HG02623 (cell line): ENCODE measurements around the gene MARK4.
"Not testable (repeated sequence)": the region's sequence is repeated elsewhere in the genome, so short reads cannot be mapped to it uniquely, and the experiment has no call there.

Experiments used
- ATAC-seq: cut with Tn5 transposase; IDR thresholded peaks from one replicate; pipeline ENCODE4 v1.9.1; 2021; ENCODE audit warnings: moderate library complexity; ENCODE audit not compliant: unreplicated experiment

The MARK4 gene

DNA sequence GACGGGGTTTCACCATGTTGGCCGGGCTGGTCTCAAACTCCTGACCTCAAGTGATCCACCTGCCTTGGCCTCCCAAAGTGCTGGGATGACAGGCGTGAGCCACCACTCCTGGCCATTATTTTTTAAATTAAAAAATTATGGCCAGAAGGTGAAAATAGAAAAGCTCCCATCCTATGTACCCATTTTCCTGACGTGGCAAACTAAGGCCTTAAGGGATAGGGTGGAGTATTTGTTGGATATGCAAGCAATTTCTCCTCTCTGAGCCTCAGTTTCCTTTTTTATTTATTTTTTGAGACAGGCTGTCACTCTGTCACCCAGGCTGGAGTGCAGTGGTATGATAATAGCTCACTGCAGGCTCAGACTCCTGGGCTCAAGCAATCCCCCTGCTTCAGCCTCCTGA is 83.8 kb downstream of the MARK4 start:
- ATAC-seq, result not testable (repeated sequence)

DNA sequence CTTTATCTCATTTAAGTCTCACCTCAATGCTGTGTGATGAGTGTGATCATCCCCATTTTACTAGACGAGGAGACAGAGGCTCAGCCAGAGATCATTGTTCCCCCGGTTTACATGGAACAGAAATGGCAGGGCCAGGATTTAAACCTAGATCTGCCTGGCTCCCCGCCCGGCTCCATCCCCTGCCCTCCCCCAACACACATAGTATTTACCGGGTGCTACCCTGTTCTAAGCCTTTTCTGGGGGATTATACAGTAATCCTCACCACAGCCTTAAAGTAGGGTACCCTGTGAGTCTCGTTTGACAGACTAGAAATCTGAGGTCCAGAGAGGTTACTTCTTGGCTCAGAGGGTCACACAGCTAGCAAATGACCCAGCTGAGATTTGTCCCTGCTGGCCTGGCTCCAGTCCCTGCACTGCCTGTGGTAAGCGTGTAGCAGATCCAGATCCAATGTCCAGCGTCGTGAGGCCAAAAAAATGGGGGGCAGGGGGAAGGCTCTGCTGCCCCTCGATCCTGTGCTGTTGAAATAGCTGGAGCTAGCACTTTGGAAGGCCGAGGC is 85.7 kb downstream of the MARK4 start:
- ATAC-seq, result no peak

DNA sequence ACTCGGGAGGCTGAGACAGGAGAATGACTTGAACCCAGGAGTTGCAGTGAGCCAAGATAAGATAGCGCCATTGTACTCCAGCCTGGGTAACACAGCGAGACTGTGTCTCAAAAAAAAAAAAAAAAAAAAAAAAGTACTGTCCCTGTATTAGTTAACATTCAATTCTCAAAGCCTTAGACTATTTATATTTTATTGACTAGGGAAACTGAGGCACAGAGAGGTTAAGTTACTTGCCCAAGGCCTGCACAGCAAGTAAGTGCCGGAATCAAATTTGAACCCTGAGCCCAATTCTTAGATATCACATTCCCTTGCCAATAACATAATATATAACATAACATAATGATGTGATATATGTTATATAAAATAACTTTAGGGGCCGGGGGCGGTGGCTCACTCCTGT is 88.6 kb downstream of the MARK4 start:
- no peak for ATAC-seq

DNA sequence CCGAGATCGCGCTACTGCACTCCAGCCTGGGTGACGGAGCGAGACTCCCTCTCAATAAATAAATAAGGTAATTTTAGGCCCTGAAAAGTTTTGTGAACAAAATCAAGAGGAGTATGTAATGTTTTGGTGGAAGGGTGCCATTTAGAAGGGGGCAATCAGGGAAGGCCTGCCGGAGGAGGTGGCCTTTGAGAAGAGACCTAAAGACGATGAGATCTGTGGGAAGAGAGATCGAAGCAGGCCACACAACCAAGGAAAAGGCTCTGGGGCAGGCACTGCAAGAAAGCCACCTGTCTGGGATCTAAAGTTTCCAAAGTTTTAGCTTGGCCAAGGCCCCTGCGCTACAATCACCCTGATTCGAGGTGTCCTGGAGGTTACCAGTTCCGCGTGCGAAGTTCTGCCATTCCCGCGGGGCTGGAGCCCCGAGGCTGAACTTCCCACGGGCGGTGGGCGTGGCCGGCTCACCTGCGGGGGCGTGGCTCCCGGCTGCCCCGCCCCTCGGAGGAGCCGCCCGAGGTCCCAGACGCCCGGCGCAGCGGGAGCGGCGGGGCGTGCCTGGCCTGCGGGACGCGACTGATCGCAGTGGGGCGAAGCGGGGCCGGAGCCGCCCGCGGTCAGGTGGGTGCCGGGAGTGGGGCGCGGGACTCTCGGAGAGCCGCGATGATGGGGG is 89.3 kb downstream of the MARK4 start, which contains the start of gene KLC3:
TSS of gene KLC3 (plus strand) at position 519 of the 667 bp plus-strand sequence. CDS start 4,792 bp downstream, outside the sequence.
- ATAC-seq, result no peak

DNA sequence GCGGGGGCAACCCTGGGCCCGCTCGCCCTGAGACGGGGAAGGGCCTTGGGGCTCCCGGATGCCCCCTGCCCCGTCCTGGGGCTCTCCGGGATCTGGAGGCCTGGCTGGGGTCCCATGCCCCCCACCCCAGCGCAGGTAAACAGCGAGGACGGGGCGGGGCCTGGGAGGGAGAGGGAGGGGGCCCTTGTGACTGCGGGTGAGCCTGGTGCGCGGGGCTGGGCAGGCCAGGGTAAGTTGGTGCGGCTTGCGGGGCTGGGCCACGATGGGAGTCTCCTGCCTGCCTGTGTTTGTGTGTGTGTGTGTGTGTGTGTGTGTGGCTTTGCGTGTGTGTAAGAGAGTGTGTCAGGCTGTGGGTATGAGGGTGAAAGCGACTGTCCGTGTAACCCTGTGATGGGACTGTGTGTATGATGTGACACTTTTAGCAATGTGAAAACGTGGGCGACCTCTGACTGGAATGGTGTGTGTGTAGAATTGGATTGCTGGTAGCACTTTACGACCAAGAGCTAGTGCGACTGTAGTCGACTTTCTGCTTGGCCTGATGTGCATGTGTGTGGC is 89.9 kb downstream of the MARK4 start:
- no peak for ATAC-seq

DNA sequence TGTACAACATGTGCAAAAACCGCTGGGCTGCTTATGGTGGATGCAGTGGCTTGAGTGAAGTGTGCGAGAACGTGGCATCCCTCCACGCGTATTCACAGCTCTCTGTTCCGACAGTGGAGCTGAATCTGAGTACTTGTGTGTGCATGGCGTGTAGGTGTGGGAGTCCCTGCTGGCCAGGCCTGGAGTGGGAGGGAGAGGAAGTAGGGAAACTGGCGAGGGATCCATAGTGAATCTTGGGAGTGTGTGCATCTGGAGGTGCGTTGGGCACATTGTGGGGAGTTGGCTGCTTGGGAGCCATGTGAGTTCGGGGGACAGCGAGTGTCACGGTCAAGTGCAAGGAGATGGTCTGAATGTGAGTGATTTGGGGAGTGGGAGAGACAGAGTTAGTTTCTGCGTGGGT is 91.8 kb downstream of the MARK4 start:
- no peak for ATAC-seq

DNA sequence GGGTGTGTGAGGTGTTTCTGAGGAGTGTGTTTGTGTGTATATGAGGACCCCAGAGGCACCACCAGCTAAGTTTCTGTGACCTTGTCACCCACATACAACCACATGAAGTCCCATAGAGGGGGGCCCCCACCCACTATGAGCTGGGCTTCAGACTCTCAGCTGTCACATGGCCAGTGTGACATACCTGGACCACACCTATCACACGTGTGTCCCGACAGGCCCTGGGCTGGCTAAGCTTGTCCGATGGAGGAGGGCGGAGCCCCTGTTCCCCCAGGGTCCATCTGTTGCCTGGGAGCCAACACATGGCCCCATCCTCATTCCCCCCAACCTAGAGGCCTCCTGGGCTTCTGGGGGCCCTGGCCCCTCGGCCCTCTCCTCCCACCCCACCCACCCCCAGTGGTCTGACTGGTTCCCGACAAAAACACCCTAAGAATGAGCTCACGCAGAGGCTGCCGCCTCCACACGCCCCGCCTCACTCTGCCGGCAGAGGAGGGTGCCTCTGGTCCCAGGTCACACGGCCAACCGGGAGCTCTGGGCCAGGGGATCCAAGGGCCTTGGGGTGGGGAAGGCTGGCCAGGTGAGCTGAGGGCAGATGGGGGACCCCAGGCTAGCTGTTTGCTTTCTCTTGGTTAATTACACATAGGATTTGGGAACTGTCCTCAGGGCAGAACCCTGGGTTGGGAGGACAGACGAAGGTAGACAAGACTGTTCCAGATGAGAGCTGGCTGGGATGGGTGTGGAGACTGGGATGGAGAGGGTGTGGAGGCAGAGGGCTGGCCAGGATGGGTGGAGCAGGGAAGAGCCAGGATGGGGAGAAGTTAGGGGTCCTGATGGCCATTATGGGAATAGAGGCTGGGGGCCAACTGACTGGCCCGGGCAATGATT is 93.8 kb downstream of the MARK4 start:
- ATAC-seq, result no peak

DNA sequence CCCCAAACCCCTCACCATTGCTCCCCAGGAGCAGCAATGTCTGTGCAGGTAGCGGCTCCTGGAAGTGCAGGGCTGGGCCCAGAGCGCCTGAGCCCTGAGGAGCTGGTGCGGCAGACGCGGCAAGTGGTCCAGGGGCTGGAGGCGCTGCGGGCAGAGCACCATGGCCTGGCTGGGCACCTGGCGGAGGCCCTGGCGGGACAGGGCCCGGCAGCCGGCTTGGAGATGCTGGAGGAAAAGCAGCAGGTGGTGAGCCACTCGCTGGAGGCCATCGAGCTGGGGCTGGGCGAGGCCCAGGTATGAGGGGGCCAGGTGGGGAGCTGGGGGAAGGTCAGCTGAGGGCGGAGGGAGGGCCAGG is 94.4 kb downstream of the MARK4 start:
- no peak for ATAC-seq

DNA sequence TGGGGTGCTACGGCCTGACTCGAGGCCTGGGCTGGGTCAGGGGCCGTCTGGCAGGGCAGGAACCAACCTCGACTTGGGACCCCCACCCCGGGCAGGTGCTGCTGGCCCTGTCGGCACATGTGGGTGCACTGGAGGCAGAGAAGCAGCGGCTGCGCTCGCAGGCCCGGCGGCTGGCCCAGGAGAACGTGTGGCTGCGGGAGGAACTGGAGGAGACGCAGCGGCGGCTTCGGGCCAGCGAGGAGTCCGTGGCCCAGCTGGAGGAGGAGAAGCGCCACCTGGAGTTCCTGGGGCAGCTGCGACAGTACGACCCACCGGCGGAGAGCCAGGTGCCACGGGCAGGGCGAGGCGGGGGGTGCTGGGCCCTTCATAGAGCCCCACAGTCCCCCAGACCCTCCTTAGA is 95.4 kb downstream of the MARK4 start:
- ATAC-seq, result no peak

DNA sequence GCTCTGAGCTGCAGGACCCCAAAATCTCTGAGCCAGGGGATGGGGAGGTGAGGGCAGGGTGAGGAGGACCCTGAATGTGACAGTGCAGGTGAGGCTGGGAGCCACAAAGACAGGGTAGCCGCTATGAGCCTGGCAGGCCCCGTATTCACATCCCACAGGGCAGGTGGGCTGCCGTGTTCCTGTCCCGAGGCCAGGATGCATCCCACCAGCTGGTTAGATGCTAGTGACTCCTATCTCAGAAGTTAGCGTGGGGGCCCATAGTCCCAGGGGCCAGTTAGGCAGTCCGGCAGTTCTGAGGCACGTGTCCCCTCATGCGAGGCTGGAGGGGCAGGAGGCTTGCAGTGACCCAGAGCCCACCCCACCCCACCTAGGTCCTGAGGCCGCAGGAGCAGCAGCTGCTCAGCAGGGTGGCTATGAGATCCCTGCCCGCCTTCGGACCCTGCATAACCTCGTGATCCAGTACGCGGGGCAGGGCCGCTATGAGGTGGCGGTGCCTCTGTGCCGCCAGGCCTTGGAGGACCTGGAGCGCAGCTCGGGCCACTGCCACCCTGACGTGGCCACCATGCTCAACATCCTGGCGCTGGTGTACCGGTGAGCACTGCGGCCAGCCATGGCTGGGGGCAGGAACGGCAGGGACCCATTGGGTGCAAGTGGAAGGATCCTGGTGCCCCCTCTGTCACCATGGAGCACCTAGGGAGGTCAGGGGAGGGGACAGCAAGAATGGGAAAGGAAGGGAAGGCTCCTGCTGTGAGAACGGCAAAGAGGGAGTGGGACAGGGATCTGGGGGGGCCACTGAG is 96.7 kb downstream of the MARK4 start:
- ATAC-seq, result no peak

DNA sequence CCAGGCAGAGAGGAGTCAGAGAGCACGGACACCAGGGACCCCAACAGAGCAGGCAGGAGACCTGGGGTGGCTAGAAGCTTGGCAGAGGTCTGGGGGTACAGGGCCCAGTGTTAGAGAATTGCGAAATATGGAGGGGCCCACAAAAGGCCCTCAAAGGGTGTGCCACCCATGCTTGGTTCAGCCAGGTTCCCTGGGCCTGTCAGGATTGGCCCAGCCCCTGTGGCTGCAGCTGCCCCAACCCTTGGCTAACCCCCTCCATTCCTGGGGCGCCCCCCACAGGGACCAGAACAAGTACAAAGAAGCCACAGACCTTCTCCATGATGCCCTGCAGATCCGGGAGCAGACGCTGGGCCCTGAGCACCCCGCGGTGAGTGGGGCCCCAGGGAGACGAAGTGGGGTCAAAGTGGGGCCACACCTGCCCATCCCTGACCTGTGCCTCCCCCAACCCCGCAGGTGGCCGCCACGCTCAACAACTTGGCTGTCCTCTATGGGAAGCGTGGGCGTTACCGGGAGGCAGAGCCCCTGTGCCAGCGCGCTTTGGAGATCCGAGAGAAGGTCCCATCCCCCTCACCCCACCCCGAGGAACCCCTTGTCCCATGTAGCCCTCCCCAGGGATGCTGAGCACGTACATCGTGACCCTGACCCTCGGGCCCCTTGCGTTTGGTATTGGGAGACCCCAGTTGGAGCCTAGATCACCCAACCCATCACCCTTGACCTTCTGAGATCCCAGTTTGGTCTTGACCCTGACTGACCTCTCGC is 97.5 kb downstream of the MARK4 start:
- no peak for ATAC-seq

DNA sequence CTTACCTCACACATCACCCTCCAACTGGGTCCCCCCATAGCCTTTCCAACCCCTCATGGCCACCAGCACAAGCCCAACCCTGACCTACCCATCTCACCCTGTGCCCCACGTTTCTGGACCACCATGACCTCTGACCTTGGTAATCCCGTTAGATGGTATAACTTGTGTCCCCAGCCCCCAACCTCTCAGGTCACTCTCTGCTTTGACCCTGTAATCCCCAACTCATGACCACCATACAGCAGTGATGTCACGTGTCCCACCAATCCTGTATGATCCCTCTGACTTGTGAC is 98.0 kb downstream of the MARK4 start:
- no peak for ATAC-seq

DNA sequence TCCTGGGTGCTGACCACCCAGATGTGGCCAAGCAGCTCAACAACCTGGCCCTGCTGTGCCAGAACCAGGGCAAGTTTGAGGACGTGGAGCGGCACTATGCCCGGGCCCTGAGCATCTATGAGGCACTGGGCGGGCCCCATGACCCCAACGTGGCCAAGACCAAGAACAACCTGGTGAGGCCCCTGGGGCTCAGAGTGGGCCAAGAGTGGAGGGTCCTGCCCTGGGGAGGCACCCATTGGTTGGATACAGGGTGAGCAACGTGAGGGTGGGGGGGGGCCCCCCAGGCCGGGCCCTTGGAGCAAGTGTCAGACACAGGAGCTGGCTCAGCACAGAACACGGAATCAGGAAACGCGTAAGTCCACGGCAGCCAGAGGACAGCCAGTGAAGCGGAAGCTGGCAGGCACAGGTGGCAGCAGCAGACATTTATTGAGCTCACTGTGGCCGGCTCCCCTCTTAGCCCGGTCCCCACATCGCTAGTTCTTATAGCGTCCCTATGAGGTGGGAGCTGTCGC is 98.4 kb downstream of the MARK4 start:
- no peak for ATAC-seq

DNA sequence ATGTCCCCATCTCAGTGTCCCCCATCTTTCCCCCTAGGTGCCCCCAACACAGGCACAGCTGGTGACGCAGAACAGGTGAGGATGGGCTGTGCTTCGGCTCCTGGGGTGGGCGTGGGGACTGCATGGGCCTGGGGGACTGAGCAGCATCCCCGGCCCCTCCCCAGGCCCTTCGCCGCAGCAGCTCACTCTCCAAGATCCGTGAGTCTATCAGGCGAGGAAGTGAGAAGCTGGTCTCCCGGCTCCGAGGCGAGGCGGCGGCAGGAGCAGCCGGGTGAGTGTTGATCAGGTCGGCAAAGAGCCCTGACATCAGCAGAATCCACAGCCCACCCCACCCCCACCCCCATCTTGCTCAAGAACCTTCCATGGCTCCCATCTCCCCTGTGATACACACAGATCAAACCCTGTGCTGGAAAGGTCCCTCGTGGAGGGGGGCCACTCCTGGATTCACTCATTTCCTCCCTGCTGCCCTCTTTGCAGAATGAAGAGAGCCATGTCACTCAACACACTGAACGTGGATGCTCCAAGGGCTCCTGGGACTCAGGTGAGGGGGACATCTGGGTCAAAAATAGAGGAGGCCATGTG is 99.5 kb downstream of the MARK4 start:
- no peak for ATAC-seq

DNA sequence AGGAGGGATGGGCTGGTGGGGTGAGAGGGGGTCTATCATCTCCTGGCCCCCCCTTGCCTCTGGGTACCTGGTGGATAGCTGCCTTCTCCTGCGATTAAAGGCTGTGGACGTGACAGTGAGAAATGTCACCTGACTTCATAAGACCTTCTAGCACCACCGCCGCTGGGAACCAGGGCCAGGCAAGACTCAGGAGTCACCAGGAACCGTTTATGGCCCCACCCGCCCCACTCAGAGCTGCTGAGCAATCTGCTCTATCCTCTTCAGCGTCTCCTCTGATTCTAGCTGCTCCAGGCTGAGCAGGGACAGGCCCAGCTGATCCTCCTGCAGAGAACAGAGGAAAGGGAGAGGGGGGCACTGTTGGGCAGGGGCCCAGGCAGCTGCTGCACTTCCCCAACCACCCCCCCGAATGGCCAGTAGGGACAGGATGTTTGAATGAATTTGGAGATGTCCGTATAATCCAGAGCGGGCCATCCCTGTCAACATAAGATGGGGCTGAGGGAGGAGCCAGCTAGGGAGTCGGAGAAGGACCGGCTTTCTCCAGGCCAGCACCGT is 100.4 kb downstream of the MARK4 start:
- ATAC-seq, result no peak

DNA sequence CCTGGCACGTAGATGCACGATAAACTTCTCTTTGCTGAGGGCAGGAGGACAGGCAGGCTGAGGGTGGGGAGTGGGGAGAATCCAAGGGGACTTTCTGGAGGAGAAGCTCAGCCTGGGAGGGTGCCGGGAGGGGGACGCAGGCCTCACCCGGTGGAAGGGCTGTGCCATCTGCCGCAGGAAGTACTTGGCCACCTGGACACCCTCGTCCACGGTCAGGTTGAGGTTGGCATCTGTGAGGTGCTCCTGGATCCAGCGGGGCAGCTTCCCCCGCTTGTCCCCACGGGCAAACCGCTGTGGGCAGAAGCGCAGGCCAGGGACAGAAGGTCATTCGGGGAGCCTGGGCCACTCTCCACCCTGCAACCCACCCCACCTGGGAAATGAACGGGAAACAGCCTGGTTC is 101.0 kb downstream of the MARK4 start:
- no peak for ATAC-seq

DNA sequence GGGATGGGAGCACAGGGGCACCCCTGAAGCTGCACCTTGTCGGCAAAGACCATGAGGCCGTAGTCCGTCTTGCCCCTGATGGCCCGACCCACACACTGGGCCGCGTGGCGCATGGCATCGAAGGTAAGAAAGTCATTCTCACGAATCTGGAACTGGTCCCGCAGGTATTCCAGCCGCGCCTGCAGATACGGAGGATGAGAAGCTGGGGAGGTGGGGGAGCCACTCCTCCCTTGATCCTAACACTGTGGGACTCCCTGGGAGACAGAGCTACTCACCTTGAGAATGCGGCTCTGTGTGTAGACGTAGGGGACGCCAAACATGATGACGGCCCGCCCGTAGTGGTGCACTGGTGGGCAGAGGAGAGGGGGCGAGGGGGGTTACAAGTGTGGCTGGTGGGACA is 101.4 kb downstream of the MARK4 start:
- no peak for ATAC-seq

DNA sequence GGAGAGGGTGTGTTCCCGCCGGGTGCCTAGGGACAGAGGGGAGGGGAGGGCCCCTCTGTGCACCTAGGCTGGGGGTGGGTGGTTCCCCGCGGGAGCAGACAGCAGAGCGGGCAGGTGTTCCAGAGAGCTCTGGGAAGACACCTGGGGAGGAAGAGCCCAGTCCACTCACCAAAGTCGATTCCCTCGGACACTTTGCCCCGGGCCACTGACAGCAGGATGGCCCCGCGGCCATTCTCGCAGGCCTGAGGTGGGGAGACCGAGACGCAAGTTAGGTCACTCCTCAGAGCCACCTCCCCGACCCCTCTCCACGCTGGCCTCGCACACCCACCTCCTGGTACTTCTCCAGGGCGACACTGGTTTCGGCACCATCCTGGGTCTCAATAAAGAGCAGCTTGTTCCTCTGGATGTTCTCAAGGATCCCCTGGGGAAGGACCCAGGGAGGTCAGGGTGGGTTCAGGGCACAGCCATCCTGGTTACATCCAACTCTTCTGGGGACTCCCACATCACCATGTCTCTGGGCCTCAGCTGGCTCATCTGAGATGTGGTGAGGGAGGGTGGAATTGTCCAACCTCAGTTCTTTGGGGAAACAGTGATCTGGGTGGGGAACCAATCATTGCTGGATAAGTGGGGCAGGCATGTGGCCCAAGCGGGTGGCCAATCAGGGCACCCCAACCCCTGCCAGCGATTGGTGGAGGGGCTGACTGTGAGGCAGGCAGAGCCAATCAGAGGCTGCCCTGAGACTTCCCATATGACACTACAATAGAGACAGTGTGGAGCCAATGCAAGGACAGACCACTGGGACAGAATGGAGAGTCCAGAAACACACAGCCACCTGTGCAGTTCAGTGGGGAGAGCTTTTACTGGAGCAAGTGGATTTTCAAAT is 102.1 kb downstream of the MARK4 start:
- ATAC-seq, result no peak
